GM18502 (cell line): ENCODE data around the gene STK16.

Experiments
- ATAC-seq: cut with Tn5 transposase; IDR thresholded peaks from one replicate; pipeline ENCODE4 v1.9.1; 2021; ENCODE audit warnings: mild to moderate bottlenecking; ENCODE audit not compliant: unreplicated experiment, poor library complexity

Gene STK16

GRCh38 chr2:219298759-219299371 is 53.6 kb downstream of the STK16 start:
- ATAC-seq: peak; percentile 57

- ATAC-seq: no peak
These were observed 54.1 kb downstream of the STK16 start for GRCh38 chr2:219299372-219299760.
